Fibroblast of skin of left biceps (primary cell): ENCODE measurements around the gene CDK14.

Experiments
- DNase-seq, 2 experiments: peaks; one replicate each; pipeline ENCODE4 v3.0.0-alpha.2; 2013; ENCODE audit warnings: low read depth in 2 of 2

The CDK14 gene

GRCh38 chr7:90951986-90952954 lies 356.1 kb downstream of the CDK14 start:
- DNase-seq: no peak

GRCh38 chr7:90955641-90956207 lies 359.6 kb downstream of the CDK14 start:
- no peak for DNase-seq

GRCh38 chr7:90957883-90958282 lies 361.8 kb downstream of the CDK14 start:
- no peak for DNase-seq

GRCh38 chr7:90958647-90959046 lies 362.5 kb downstream of the CDK14 start:
- peak; percentile 69 to 70 for DNase-seq

GRCh38 chr7:90961037-90961725 lies 365.1 kb downstream of the CDK14 start:
- no peak for DNase-seq

GRCh38 chr7:90965211-90965610 lies 369.1 kb downstream of the CDK14 start:
- no peak for DNase-seq

- no peak for DNase-seq
Observed at GRCh38 chr7:90966346-90966745, 370.2 kb downstream of the CDK14 start.

- no peak for DNase-seq
Observed at GRCh38 chr7:90968871-90969270, 372.8 kb downstream of the CDK14 start.

GRCh38 chr7:90972906-90973550 lies 376.9 kb downstream of the CDK14 start:
- DNase-seq: no peak

- no peak for DNase-seq
Observed at GRCh38 chr7:90977056-90977455, 380.9 kb downstream of the CDK14 start.

GRCh38 chr7:90980545-90980944 lies 384.4 kb downstream of the CDK14 start:
- no peak for DNase-seq

- no peak for DNase-seq
Observed at GRCh38 chr7:90982228-90982627, 386.1 kb downstream of the CDK14 start.

- no peak for DNase-seq
Observed at GRCh38 chr7:90984692-90985091, 388.6 kb downstream of the CDK14 start.

GRCh38 chr7:90988516-90988915 lies 392.4 kb downstream of the CDK14 start:
- DNase-seq: no peak

GRCh38 chr7:90988996-90989765 lies 393.1 kb downstream of the CDK14 start:
- no peak for DNase-seq

GRCh38 chr7:90994121-90994520 lies 398.0 kb downstream of the CDK14 start:
- no peak for DNase-seq

- DNase-seq: no peak
Observed at GRCh38 chr7:90994601-90995000, 398.5 kb downstream of the CDK14 start.

- DNase-seq: no peak
Observed at GRCh38 chr7:90995996-90996395, 399.9 kb downstream of the CDK14 start.

- DNase-seq: peak; percentile 20 to 23
Observed at GRCh38 chr7:90999989-91000979, 404.2 kb downstream of the CDK14 start.

- DNase-seq: no peak
Observed at GRCh38 chr7:91005024-91005423, 408.9 kb downstream of the CDK14 start.
